Measurements from ENCODE around the gene PTPRG. TPM values are rescaled to one million over a fixed set of nuclear protein-coding genes. Genes with fewer than 3 reads are reported as not detected.

Gene PTPRG
- total RNA-seq, 6 experiments from 2014 or later: 11.7 to 27.8 (median 14.7) TPM

DNA sequence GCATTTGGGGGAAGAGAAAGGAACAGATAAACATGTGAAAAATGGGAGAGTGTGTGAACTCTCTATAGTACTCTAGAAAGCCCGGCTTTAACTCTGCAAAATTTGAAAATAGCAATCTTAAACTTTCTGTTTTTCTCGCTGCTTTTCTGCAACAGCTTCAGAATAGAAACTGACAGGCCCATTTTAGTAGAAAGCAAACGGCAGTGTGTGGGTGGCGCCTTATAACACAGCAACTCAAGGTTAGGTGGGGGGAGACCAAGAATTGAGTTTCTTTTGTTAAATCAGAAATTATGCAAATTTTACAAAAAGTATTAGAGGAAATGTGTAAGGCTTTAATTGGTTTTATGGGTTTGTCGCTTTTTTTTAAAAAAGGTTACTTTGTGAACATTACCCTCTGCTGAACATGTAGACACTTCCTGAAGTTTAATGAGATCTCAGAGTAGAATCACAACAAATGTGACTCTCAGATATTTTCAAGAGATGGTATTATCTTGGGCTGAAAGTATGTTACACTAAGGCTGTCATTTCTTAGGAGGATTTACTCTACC lies 107.0 kb downstream of the PTPRG start:
- DNase-seq: no peak
- Histone ChIP-seq H3K36me3 (no peaks in the 10 kb centered on the region), H3K9me3 (no peaks in the 10 kb centered on the region), H3K27me3 (no peaks in the 10 kb centered on the region), H3K4me3 (no peak overlapping the region), H3K27ac (no peak overlapping the region), H3K4me1 (peaks cover 0 to 7% (median 0%) of the 10 kb centered on the region in 4 donors)
- no peak for ATAC-seq
- intact Hi-C loops (cut with DNase I): no loop called here
- 75% methylated on average over 5 of the region's 5 CpGs for WGBS (ENCODE audit: insufficient coverage, low coverage, low lambda C conversion rate, missing lambda C conversion rate)
- TF ChIP-seq, protein P1, sequence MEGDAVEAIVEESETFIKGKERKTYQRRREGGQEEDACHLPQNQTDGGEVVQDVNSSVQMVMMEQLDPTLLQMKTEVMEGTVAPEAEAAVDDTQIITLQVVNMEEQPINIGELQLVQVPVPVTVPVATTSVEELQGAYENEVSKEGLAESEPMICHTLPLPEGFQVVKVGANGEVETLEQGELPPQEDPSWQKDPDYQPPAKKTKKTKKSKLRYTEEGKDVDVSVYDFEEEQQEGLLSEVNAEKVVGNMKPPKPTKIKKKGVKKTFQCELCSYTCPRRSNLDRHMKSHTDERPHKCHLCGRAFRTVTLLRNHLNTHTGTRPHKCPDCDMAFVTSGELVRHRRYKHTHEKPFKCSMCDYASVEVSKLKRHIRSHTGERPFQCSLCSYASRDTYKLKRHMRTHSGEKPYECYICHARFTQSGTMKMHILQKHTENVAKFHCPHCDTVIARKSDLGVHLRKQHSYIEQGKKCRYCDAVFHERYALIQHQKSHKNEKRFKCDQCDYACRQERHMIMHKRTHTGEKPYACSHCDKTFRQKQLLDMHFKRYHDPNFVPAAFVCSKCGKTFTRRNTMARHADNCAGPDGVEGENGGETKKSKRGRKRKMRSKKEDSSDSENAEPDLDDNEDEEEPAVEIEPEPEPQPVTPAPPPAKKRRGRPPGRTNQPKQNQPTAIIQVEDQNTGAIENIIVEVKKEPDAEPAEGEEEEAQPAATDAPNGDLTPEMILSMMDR (IDR thresholded peaks at IDR 0.05): no peak
- TF ChIP-seq POLR2A (IDR thresholded peaks at IDR 0.05): no peak

DNA sequence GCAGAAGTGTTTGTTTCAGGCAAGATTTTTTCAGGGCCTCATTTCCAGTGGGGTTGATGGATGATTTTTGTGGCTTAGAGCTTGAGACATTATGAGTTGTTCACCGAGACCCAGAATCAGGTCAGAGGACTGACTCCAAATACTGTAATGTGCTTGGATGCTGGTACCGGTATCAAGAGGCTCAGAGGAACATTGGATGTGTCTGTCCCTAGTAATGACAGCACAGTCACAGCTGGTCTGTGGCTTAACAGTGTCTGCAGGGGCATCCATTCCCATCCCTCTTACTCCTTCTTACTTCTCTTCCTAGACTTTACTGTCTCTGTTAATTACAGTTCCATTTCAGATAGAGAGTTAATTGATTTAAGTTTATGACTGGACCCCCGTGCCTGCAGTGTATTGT lies 107.8 kb downstream of the PTPRG start:
- Histone ChIP-seq H3K9me3 (no peaks in the 10 kb centered on the region), H3K27ac (no peak overlapping the region), H3K4me3 (no peak overlapping the region), H3K4me1 (peaks cover 0 to 7% (median 0%) of the 10 kb centered on the region in 4 donors), H3K27me3 (no peaks in the 10 kb centered on the region), H3K36me3 (no peaks in the 10 kb centered on the region)
- no peak for DNase-seq
- ATAC-seq: no peak
- 82% methylated on average over 3 of the region's 3 CpGs for WGBS (ENCODE audit: insufficient coverage, low coverage, low lambda C conversion rate, missing lambda C conversion rate)
- intact Hi-C loops (cut with DNase I): no loop called here
- TF ChIP-seq POLR2A (IDR thresholded peaks at IDR 0.05): no peak
- TF ChIP-seq, protein P1 (IDR thresholded peaks at IDR 0.05): no peak

DNA sequence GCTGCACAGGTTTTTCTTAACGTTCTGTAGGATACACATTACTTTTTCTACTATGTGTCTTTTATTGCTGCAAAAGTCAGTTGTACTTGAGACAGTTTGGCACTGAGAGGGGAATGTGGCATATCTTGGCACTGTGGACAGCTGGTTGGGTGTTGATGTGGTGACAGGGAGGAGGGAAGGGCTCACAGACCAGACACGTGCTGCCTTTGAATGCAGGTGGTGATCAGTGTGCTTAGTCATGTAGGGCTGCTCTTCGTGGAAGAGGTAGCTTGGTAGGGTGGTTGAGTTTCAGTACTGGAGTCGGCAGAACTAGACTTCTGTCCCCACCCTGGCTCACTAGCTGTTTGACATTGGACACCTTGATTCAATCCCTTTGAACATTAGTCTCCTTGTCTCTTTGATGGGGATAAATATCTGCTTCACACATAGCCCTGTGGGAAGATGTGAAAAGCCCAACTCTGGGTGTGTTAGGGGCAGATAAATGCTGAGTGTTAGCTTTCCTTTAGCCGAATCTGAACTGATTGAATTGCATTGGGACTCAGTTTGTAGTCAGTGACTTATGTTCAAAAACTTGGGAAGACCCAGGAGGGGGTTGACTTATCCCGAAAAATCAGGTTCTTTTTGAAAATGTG lies 108.4 kb downstream of the PTPRG start:
- no peak for TF ChIP-seq POLR2A (IDR thresholded peaks at IDR 0.05)
- TF ChIP-seq, protein P1 (IDR thresholded peaks at IDR 0.05): no peak
- 58% methylated on average over 6 of the region's 6 CpGs for WGBS (ENCODE audit: insufficient coverage, low coverage, low lambda C conversion rate, missing lambda C conversion rate)
- DNase-seq: no peak
- ATAC-seq: peak in 2 of 4 donors; percentile 37 to 40
- Histone ChIP-seq H3K27ac (no peak overlapping the region), H3K9me3 (no peaks in the 10 kb centered on the region), H3K36me3 (no peaks in the 10 kb centered on the region), H3K4me3 (no peak overlapping the region), H3K27me3 (no peaks in the 10 kb centered on the region), H3K4me1 (peaks cover 0 to 7% (median 0%) of the 10 kb centered on the region in 4 donors)
- intact Hi-C loops (cut with DNase I): no loop called here

DNA sequence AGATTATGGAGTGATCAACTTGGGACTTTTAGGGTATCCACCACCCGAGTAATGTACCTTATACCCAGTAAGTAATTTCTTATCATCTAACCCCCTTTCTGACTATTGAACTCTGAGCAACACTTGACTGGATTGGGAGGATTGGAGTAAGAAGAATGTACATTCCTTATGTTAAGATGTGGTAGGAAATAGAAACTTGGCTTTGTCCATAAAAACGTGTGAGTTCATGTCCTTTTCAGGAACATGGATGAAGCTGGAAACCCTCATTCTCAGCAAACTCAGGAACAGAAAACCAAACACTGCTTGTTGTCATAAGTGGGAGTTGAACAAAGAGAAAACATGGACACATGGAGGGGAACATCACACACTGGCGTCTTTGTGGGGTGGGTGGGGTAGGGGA lies 112.3 kb downstream of the PTPRG start:
- TF ChIP-seq, protein P1 (IDR thresholded peaks at IDR 0.05): no peak
- TF ChIP-seq POLR2A (IDR thresholded peaks at IDR 0.05): no peak
- 71% methylated on average over 3 of the region's 3 CpGs for WGBS (ENCODE audit: insufficient coverage, low coverage, low lambda C conversion rate, missing lambda C conversion rate)
- intact Hi-C loops (cut with DNase I): no loop called here
- H3K27ac ChIP-seq: no peak overlapping the region
- H3K27me3 ChIP-seq: no peaks in the 10 kb centered on the region
- ATAC-seq (no peak), DNase-seq (no peak)
- H3K4me3 ChIP-seq: no peak overlapping the region
- H3K36me3 ChIP-seq: no peaks in the 10 kb centered on the region
- H3K4me1 ChIP-seq: no peaks in the 10 kb centered on the region
- no peaks in the 10 kb centered on the region for H3K9me3 ChIP-seq

Measured in right lobe of liver (tissue), 6 donors.